MCF 10A (cell line): ENCODE measurements around the gene KLF13. TPM values are rescaled to one million over a fixed set of nuclear protein-coding genes. Genes with fewer than 3 reads are reported as not detected.

Experiments
- BruUV-seq: library from RNA; stranded (reverse); fragments of 400-500 nt; replicated peaks from 2 replicates; lab custom pipeline; 2021; lab: Mats Ljungman, UMichigan
- CTCF ChIA-PET: fragments of 300-600 bp; sonication (Branson Sonifier 250); formaldehyde crosslinking; extraction: SDS; loops from one replicate; lab custom pipeline; 2021; ENCODE audit warnings: antibody characterized with exemption, inconsistent platforms; lab: Yijun Ruan, JAX
- POLR2A ChIA-PET: fragments of 300-600, 350-650 bp; sonication (Branson Sonifier 250); formaldehyde crosslinking; extraction: SDS; loops from one replicate; lab custom pipeline; 2020; ENCODE audit warnings: antibody characterized with exemption, inconsistent platforms; lab: Yijun Ruan, JAX
- DNase-seq: peaks from one replicate; pipeline ENCODE4 v3.0.0-alpha.2; 2018; ENCODE audit not compliant: unreplicated experiment
- H3K27ac Mint-ChIP-seq: one replicate; pipeline ENCODE4 v1.8.0; 2022; ENCODE audit warnings: mild to moderate bottlenecking, low read depth, mixed read lengths; ENCODE audit not compliant: unreplicated experiment
- H3K27me3 Mint-ChIP-seq: one replicate; pipeline ENCODE4 v1.8.0; 2022; ENCODE audit warnings: mixed read lengths; ENCODE audit not compliant: insufficient read depth, unreplicated experiment
- H3K36me3 Mint-ChIP-seq: one replicate; pipeline ENCODE4 v1.8.0; 2022; ENCODE audit warnings: mild to moderate bottlenecking, moderate library complexity, mixed read lengths; ENCODE audit not compliant: insufficient read depth, unreplicated experiment
- H3K4me1 Mint-ChIP-seq: one replicate; pipeline ENCODE4 v1.8.0; 2022; ENCODE audit warnings: mixed read lengths; ENCODE audit not compliant: insufficient read depth, unreplicated experiment
- H3K4me3 Mint-ChIP-seq: one replicate; pipeline ENCODE4 v1.8.0; 2022; ENCODE audit warnings: mild to moderate bottlenecking, moderate library complexity, mixed read lengths; ENCODE audit not compliant: unreplicated experiment
- H3K9me3 Mint-ChIP-seq: one replicate; pipeline ENCODE4 v1.8.0; 2022; ENCODE audit warnings: mixed read lengths; ENCODE audit not compliant: unreplicated experiment
- intact Hi-C: fragments of 100-400 bp; cut with micrococcal nuclease; formaldehyde crosslinking; loops from 2 replicates; pipeline ENCODE4 v1.14.1; 2022
- total RNA-seq: library from RNA; stranded (reverse); gene quantifications from 2 replicates; pipeline ENCODE4 v1.2.3, GENCODE V29; 2022
- TF ChIP-seq, protein P1 (sequence below): fragments of 200-600 bp; IDR thresholded peaks from one replicate; pipeline ENCODE4 v1.8.0; 2022; ENCODE audit warnings: antibody characterized with exemption, mild to moderate bottlenecking; ENCODE audit not compliant: unreplicated experiment

Gene KLF13
- total RNA-seq, 1 experiment from 2014 or later, result 83.1 TPM

DNA sequence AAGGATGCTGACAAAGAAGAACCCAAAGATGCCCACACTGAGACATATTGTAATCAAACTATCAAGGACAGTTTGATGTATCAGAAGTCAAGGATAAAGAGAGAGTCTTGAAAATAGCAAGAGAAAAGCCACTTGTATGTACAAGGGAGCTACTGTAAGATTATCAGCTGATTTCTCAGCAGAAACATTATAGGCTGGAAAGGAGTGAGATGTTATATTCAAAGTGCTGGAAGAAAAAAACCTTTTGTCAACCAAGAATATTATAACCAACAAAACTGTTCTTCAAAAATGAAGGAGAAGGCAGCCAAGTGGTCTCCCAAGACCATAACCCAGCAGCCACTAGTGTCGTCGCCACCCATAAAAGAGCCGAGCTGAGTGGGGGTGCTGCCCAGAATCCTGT is 93.2 kb downstream of the KLF13 start:
- no TSS peak for BruUV-seq
- Mint-ChIP-seq H3K4me3 (no peak overlapping the region), H3K27me3 (no peaks in the 10 kb centered on the region), H3K36me3 (peaks cover 5% of the 10 kb centered on the region), H3K9me3 (peaks cover 14% of the 10 kb centered on the region), H3K4me1 (no peaks in the 10 kb centered on the region), H3K27ac (no peak overlapping the region)
- ChIA-PET POLR2A (interaction anchor here (0.7 kb wide), 1 partner anchor 91 kb away, joined by 3 read pairs; no protein-coding TSS in a partner anchor), CTCF (interaction anchor here (0.5 to 2.1 kb wide), 3 partner anchors 16 to 62 kb away, joined by 3 to 5 read pairs (median 3); no protein-coding TSS in a partner anchor)
- intact Hi-C loops, result no loop called here
- no peak for DNase-seq
- TF ChIP-seq, protein P1, sequence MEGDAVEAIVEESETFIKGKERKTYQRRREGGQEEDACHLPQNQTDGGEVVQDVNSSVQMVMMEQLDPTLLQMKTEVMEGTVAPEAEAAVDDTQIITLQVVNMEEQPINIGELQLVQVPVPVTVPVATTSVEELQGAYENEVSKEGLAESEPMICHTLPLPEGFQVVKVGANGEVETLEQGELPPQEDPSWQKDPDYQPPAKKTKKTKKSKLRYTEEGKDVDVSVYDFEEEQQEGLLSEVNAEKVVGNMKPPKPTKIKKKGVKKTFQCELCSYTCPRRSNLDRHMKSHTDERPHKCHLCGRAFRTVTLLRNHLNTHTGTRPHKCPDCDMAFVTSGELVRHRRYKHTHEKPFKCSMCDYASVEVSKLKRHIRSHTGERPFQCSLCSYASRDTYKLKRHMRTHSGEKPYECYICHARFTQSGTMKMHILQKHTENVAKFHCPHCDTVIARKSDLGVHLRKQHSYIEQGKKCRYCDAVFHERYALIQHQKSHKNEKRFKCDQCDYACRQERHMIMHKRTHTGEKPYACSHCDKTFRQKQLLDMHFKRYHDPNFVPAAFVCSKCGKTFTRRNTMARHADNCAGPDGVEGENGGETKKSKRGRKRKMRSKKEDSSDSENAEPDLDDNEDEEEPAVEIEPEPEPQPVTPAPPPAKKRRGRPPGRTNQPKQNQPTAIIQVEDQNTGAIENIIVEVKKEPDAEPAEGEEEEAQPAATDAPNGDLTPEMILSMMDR, result no peak

DNA sequence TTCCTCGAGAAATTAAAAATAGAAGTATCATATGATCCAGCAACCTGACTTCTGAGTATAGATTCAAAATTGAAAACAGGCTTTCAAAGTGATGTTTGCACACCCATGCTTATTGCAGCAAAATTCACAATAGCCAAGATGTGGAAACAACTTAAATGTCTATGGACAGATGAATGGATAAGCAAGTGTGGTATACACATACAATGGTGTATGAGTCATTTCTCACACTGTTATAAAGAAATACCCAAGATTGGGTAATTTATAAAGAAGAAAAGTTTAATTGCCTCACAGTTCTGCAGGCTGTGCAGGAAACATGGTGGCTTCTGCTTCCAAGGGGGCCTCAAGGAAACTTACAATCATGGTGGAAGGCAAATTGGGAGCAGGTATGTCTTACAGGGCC is 100.8 kb downstream of the KLF13 start:
- BruUV-seq, result no TSS peak
- H3K9me3 Mint-ChIP-seq, result no peaks in the 10 kb centered on the region
- peaks cover 8% of the 10 kb centered on the region for H3K4me1 Mint-ChIP-seq
- no peak overlapping the region for H3K27ac Mint-ChIP-seq
- TF ChIP-seq, protein P1, result no peak
- POLR2A ChIA-PET, result interaction anchor here (1.2 kb wide), 1 partner anchor 15 kb away, joined by 3 read pairs; no protein-coding TSS in a partner anchor
- CTCF ChIA-PET, result no interaction called here
- peak; percentile 53 for DNase-seq
- intact Hi-C loops, result no loop called here
- no peaks in the 10 kb centered on the region for H3K36me3 Mint-ChIP-seq
- no peak overlapping the region for H3K4me3 Mint-ChIP-seq
- no peaks in the 10 kb centered on the region for H3K27me3 Mint-ChIP-seq

Other genes with a start within 250 kb of the KLF13 start
- gene TRPM1, start 225.1 kb upstream of the KLF13 start, total RNA-seq, result not detected in 2 replicates